ENCODE measurements around the gene MMP25.

DNA sequence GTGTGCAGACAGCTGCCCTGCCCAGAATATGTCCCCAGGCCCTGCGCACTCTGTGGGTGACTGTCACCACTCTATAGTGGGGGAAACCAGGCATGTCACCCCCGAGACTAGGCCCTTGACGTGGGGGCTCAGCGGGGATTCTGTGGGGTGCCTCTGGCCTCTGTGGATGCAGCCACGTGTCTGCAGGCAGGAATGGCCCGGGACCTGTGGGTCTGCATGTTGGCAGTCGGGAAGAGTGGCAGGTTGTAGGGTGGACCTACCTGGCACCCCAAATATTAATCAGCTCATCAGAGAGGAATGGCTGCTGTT, 20.0 kb downstream of the MMP25 start:
- TF ChIP-seq YY1 (IDR thresholded peaks at IDR 0.05; ENCODE audit: low read depth) (no peak), ZBTB7A (IDR thresholded peaks at IDR 0.05; ENCODE audit: low read depth) (no peak), TCF12 (IDR thresholded peaks at IDR 0.05; ENCODE audit: low read depth) (no peak), CREB1 (IDR thresholded peaks at IDR 0.05; ENCODE audit: low read depth) (no peak)
